Tibial nerve (tissue), 4 donors: ENCODE measurements around the gene SPPL2B.

Experiments
- CTCF ChIP-seq, 5 experiments: fragments of 200-600 bp in 3 of 5; fragments of 450-650 bp in 2 of 5; sonication (generic) in 3 of 5; IDR thresholded peaks; one replicate each; pipeline ENCODE4 v1.5.1; 2016 to 2019; ENCODE audit warnings: antibody characterized with exemption in 5 of 5, mild to moderate bottlenecking in 3 of 5, moderate library complexity in 2 of 5
- EP300 ChIP-seq, 2 donors: sonication (generic); formaldehyde crosslinking; IDR thresholded peaks; one replicate each; pipeline ENCODE4 v1.6.1; 2017; ENCODE audit warnings: antibody characterized with exemption in 2 of 2, mild to moderate bottlenecking in 1 of 2

GRCh38 chr19:2323707-2324106 lies 4.8 kb upstream of the SPPL2B start:
- TF ChIP-seq CTCF (IDR thresholded peaks at IDR 0.05): no peak
- no peak for TF ChIP-seq EP300 (IDR thresholded peaks at IDR 0.05)
